Measurements from ENCODE around the gene SH2D2A. TPM values are rescaled to one million over a fixed set of nuclear protein-coding genes. Genes with fewer than 3 reads are reported as not detected.

The SH2D2A gene
- total RNA-seq, 2 experiments from 2014 or later = 2.1 to 5.8 TPM

DNA sequence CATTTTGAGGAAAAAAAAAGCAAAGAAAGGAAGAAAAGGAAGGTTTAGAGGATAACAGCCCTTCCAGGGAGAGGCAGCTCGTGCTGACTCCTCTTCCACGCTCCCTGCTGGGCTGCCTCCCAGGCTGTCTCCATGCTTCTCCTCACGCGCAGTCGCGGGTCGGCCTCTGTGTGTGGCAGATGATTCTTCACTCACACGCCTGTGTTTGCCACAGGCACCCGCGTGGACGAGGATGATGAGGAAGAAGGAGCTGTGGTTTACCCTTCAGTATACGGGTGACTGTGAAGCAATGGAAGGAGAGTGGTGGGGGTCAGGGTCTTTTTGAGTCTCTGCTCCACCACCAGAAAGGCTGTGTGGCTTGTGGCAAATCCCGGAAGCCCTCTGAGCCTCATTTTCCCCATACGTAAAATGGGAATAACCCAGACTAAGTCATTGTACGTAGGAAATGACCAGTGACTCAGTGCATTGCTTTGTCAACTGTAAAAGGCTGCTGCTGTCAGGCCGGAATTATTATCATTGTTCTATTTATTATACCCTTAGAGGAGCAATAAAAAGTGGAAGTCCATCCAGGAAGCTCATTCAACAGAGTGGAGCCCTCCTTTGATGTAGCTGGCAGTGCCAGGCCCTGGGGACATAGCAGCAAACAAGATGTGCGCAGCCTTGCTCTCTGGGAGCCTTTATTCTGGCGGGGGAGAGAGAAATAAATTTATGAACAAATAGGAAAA lies 11.9 kb upstream of the SH2D2A start:
- Histone ChIP-seq H3K4me3 (ENCODE audit: low read depth, low read length, poor library complexity, severe bottlenecking) (no peak overlapping the region), H4K20me1 (ENCODE audit: insufficient read depth, low read length) (no peaks in the 10 kb centered on the region), H2AFZ (ENCODE audit: low read length) (no peak overlapping the region), H3K9me2 (ENCODE audit: insufficient read depth, low read length) (no peaks in the 10 kb centered on the region), H3K27ac (ENCODE audit: low read depth, low read length, poor library complexity, severe bottlenecking) (no peak overlapping the region), H3K4me1 (ENCODE audit: insufficient read depth, low read length, poor library complexity, severe bottlenecking) (no peaks in the 10 kb centered on the region), H3K36me3 (ENCODE audit: insufficient read depth, low read length) (no peaks in the 10 kb centered on the region), H3K9me3 (ENCODE audit: low read length) (no peaks in the 10 kb centered on the region), H3K4me2 (ENCODE audit: low read length) (no peak overlapping the region), H3K79me2 (ENCODE audit: insufficient read depth, low read depth, low read length) (no peaks in the 10 kb centered on the region)
- no TSS peak for BruUV-seq (replicated peaks)
- intact Hi-C loops (cut with micrococcal nuclease; ENCODE audit: unreplicated experiment) = no loop called here
- ChIA-PET CTCF (ENCODE audit: unreplicated experiment) (no interaction called here), POLR2A (no interaction called here)
- TF ChIP-seq, protein P1, sequence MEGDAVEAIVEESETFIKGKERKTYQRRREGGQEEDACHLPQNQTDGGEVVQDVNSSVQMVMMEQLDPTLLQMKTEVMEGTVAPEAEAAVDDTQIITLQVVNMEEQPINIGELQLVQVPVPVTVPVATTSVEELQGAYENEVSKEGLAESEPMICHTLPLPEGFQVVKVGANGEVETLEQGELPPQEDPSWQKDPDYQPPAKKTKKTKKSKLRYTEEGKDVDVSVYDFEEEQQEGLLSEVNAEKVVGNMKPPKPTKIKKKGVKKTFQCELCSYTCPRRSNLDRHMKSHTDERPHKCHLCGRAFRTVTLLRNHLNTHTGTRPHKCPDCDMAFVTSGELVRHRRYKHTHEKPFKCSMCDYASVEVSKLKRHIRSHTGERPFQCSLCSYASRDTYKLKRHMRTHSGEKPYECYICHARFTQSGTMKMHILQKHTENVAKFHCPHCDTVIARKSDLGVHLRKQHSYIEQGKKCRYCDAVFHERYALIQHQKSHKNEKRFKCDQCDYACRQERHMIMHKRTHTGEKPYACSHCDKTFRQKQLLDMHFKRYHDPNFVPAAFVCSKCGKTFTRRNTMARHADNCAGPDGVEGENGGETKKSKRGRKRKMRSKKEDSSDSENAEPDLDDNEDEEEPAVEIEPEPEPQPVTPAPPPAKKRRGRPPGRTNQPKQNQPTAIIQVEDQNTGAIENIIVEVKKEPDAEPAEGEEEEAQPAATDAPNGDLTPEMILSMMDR (conservative IDR thresholded peaks at IDR 0.05; ENCODE audit: low read length) = no peak
- TF ChIP-seq EZH2phosphoT487 (IDR thresholded peaks at IDR 0.05; ENCODE audit: borderline replicate concordance, low read depth, low read length) = no peak
- DNase-seq (ENCODE audit: low spot score) = no peak

DNA sequence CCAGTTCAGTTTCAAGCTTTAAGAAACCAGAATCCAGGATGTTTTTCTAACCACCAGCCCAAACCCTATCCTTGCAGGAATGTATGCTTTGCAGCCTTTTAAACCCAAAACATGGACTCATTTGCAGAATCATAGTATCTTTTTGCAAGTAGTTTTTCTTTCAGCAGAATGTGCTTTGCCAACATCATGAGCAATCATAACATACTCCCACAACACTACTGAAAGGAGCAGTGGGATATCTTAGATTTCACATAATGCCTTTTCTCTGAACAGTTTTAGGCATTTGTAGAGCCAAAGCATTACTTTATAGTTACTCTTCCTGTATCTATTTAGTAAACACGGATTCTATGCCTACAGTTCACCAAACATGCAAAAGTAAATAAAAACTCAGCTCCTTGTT lies 10.0 kb upstream of the SH2D2A start:
- no peak for DNase-seq (ENCODE audit: low spot score)
- no TSS peak for BruUV-seq (replicated peaks)

More for the DNA sequence above, 10.0 kb upstream of the SH2D2A start:
- Histone ChIP-seq H3K79me2 (ENCODE audit: insufficient read depth, low read depth, low read length) (no peaks in the 10 kb centered on the region), H3K9me3 (ENCODE audit: low read length) (no peaks in the 10 kb centered on the region), H3K4me1 (ENCODE audit: insufficient read depth, low read length, poor library complexity, severe bottlenecking) (no peaks in the 10 kb centered on the region), H3K36me3 (ENCODE audit: insufficient read depth, low read length) (no peaks in the 10 kb centered on the region), H3K4me2 (ENCODE audit: low read length) (no peak overlapping the region), H3K27ac (ENCODE audit: low read depth, low read length, poor library complexity, severe bottlenecking) (no peak overlapping the region), H4K20me1 (ENCODE audit: insufficient read depth, low read length) (no peaks in the 10 kb centered on the region), H3K9me2 (ENCODE audit: insufficient read depth, low read length) (no peaks in the 10 kb centered on the region), H2AFZ (ENCODE audit: low read length) (no peak overlapping the region), H3K4me3 (ENCODE audit: low read depth, low read length, poor library complexity, severe bottlenecking) (no peak overlapping the region)
- TF ChIP-seq, protein P1 (conservative IDR thresholded peaks at IDR 0.05; ENCODE audit: low read length) = no peak
- TF ChIP-seq EZH2phosphoT487 (IDR thresholded peaks at IDR 0.05; ENCODE audit: borderline replicate concordance, low read depth, low read length) = no peak
- CTCF ChIA-PET (ENCODE audit: unreplicated experiment) = interaction anchor here (0.5 to 0.6 kb wide), 2 partner anchors 13 to 66 kb away, joined by 3 read pairs; no protein-coding TSS in a partner anchor
- POLR2A ChIA-PET = interaction anchor here (0.5 kb wide), 1 partner anchor 31 kb away, joined by 3 read pairs; no protein-coding TSS in a partner anchor
- intact Hi-C loops (cut with micrococcal nuclease; ENCODE audit: unreplicated experiment) = no loop called here
